ENCODE measurements around the gene XCR1. TPM values are rescaled to one million over a fixed set of nuclear protein-coding genes. Genes with fewer than 3 reads are reported as not detected.
"Not testable (repeated sequence)": the region's sequence is repeated elsewhere in the genome, so short reads cannot be mapped to it uniquely, and the experiment has no call there.

XCR1 gene
- total RNA-seq = not detected
- long read RNA-seq = 0 reads

- no peak for ATAC-seq (ENCODE audit: poor library complexity)
- intact Hi-C loops (cut with DNase I) = no loop called here
Measured at GRCh38 chr3:46027021-46027705, at the start of gene XCR1. XCR1 (minus strand) TSS chr3:46027483; CDS start chr3:46021947, 5,536 bp downstream.

GRCh38 chr3:46076606-46077005 lies 49.3 kb upstream of the XCR1 start:
- DNase-seq (no peak), ATAC-seq (ENCODE audit: poor library complexity) (no peak)
- intact Hi-C loops (cut with DNase I) = no loop called here

More at GRCh38 chr3:46027021-46027705, at the start of gene XCR1:
- DNase-seq = no peak

GRCh38 chr3:46075816-46076215 lies 48.5 kb upstream of the XCR1 start:
- DNase-seq = no peak
- ATAC-seq (ENCODE audit: poor library complexity) = no peak
- intact Hi-C loops (cut with DNase I) = no loop called here

- ATAC-seq (ENCODE audit: poor library complexity) = no peak
- intact Hi-C loops (cut with DNase I) = no loop called here
Measured at GRCh38 chr3:46071222-46071858, 44.1 kb upstream of the XCR1 start.

GRCh38 chr3:46070595-46071093 lies 43.4 kb upstream of the XCR1 start:
- intact Hi-C loops (cut with DNase I) = no loop called here
- DNase-seq = no peak
- ATAC-seq (ENCODE audit: poor library complexity) = no peak

More at GRCh38 chr3:46071222-46071858, 44.1 kb upstream of the XCR1 start:
- DNase-seq = no peak

GRCh38 chr3:46068501-46068900 lies 41.2 kb upstream of the XCR1 start:
- ATAC-seq (ENCODE audit: poor library complexity) (no peak), DNase-seq (no peak)
- intact Hi-C loops (cut with DNase I) = no loop called here

GRCh38 chr3:46067401-46067800 lies 40.1 kb upstream of the XCR1 start:
- ATAC-seq (ENCODE audit: poor library complexity) (peak; percentile 16), DNase-seq (no peak)
- intact Hi-C loops (cut with DNase I) = no loop called here

- no peak for DNase-seq
- intact Hi-C loops (cut with DNase I) = no loop called here
- ATAC-seq (ENCODE audit: poor library complexity) = no peak
Measured at GRCh38 chr3:46065750-46066256, 38.5 kb upstream of the XCR1 start.

- ATAC-seq (ENCODE audit: poor library complexity) = peak; percentile 69
- intact Hi-C loops (cut with DNase I) = no loop called here
- DNase-seq = no peak
Measured at GRCh38 chr3:46065294-46065705, 38.0 kb upstream of the XCR1 start.

- DNase-seq (no peak), ATAC-seq (ENCODE audit: poor library complexity) (peak; percentile 78)
- intact Hi-C loops (cut with DNase I) = no loop called here
Measured at GRCh38 chr3:46062679-46063078, 35.4 kb upstream of the XCR1 start.

- DNase-seq (no peak), ATAC-seq (ENCODE audit: poor library complexity) (no peak)
- intact Hi-C loops (cut with DNase I) = no loop called here
Measured at GRCh38 chr3:46061887-46062286, 34.6 kb upstream of the XCR1 start.

GRCh38 chr3:46061108-46061720 lies 33.9 kb upstream of the XCR1 start:
- intact Hi-C loops (cut with DNase I) = no loop called here
- no peak for DNase-seq
- no peak for ATAC-seq (ENCODE audit: poor library complexity)

GRCh38 chr3:46060551-46060950 lies 33.3 kb upstream of the XCR1 start:
- DNase-seq (no peak), ATAC-seq (ENCODE audit: poor library complexity) (no peak)
- intact Hi-C loops (cut with DNase I) = no loop called here

- ATAC-seq (ENCODE audit: poor library complexity) (no peak), DNase-seq (no peak)
Measured at GRCh38 chr3:46059432-46059831, 32.1 kb upstream of the XCR1 start.

GRCh38 chr3:46058981-46059380 lies 31.7 kb upstream of the XCR1 start:
- no peak for DNase-seq
- intact Hi-C loops (cut with DNase I) = no loop called here
- no peak for ATAC-seq (ENCODE audit: poor library complexity)

More at GRCh38 chr3:46059432-46059831, 32.1 kb upstream of the XCR1 start:
- intact Hi-C loops (cut with DNase I) = no loop called here

GRCh38 chr3:46057716-46058115 lies 30.4 kb upstream of the XCR1 start:
- DNase-seq (no peak), ATAC-seq (ENCODE audit: poor library complexity) (no peak)
- intact Hi-C loops (cut with DNase I) = no loop called here

- ATAC-seq (ENCODE audit: poor library complexity) (no peak), DNase-seq (no peak)
- intact Hi-C loops (cut with DNase I) = no loop called here
Measured at GRCh38 chr3:46056686-46057085, 29.4 kb upstream of the XCR1 start.

GRCh38 chr3:46053761-46054515 lies 26.7 kb upstream of the XCR1 start:
- intact Hi-C loops (cut with DNase I); ATAC-seq (ENCODE audit: poor library complexity); DNase-seq: not testable (repeated sequence)

GRCh38 chr3:46053265-46053664 lies 26.0 kb upstream of the XCR1 start:
- ATAC-seq (ENCODE audit: poor library complexity); intact Hi-C loops (cut with DNase I); DNase-seq: not testable (repeated sequence)
